NCI-H1436 (cell line): ENCODE data around the gene NUP93.
A peak's percentile ranks its signal among the peaks of the same experiment; 100 is the strongest.
"Not testable (repeated sequence)": the region's sequence is repeated elsewhere in the genome, so short reads cannot be mapped to it uniquely, and the experiment has no call there.

ENCODE experiments used
- DNase-seq: peaks from one replicate; lab custom pipeline; 2025; lab: John Stamatoyannopoulos, UW

Gene NUP93

GRCh38 chr16:56779906-56780305 lies 50.0 kb downstream of the NUP93 start:
- DNase-seq = peak; percentile 70

GRCh38 chr16:56780646-56781045 lies 50.7 kb downstream of the NUP93 start:
- no peak for DNase-seq

- no peak for DNase-seq
These were observed 51.6 kb downstream of the NUP93 start for GRCh38 chr16:56781528-56781961.

- DNase-seq = no peak
These were observed 53.4 kb downstream of the NUP93 start for GRCh38 chr16:56783344-56783743.

GRCh38 chr16:56785317-56785716 lies 55.4 kb downstream of the NUP93 start:
- no peak for DNase-seq

GRCh38 chr16:56787167-56787566 lies 57.2 kb downstream of the NUP93 start:
- no peak for DNase-seq

GRCh38 chr16:56788435-56788834 lies 58.5 kb downstream of the NUP93 start:
- no peak for DNase-seq

- DNase-seq = peak; percentile 53
These were observed 59.4 kb downstream of the NUP93 start for GRCh38 chr16:56789360-56789759.

- peak; percentile 65 for DNase-seq
These were observed 63.0 kb downstream of the NUP93 start for GRCh38 chr16:56792967-56793366.

GRCh38 chr16:56793492-56793891 lies 63.6 kb downstream of the NUP93 start:
- DNase-seq = no peak

GRCh38 chr16:56795011-56795410 lies 65.1 kb downstream of the NUP93 start:
- no peak for DNase-seq

- DNase-seq = not testable (repeated sequence)
These were observed 67.1 kb downstream of the NUP93 start for GRCh38 chr16:56797038-56797437.

- no peak for DNase-seq
These were observed 67.9 kb downstream of the NUP93 start for GRCh38 chr16:56797861-56798260.

GRCh38 chr16:56798955-56799354 lies 69.0 kb downstream of the NUP93 start:
- no peak for DNase-seq

GRCh38 chr16:56800355-56800754 lies 70.4 kb downstream of the NUP93 start:
- DNase-seq = no peak

- no peak for DNase-seq
These were observed 71.8 kb downstream of the NUP93 start for GRCh38 chr16:56801762-56802161.

GRCh38 chr16:56807011-56807675 lies 77.2 kb downstream of the NUP93 start:
- no peak for DNase-seq

GRCh38 chr16:56807676-56808067 lies 77.7 kb downstream of the NUP93 start:
- DNase-seq = not testable (repeated sequence)

GRCh38 chr16:56810954-56811353 lies 81.0 kb downstream of the NUP93 start:
- no peak for DNase-seq

GRCh38 chr16:56811602-56812001 lies 81.7 kb downstream of the NUP93 start:
- not testable (repeated sequence) for DNase-seq

- DNase-seq = no peak
These were observed 83.0 kb downstream of the NUP93 start for GRCh38 chr16:56812884-56813283.

GRCh38 chr16:56814537-56815432 lies 84.9 kb downstream of the NUP93 start:
- DNase-seq = no peak

- DNase-seq = no peak
These were observed 85.8 kb downstream of the NUP93 start for GRCh38 chr16:56815721-56816120.
